Gastroesophageal sphincter (tissue), 4 donors: ENCODE results near the gene GPC3. TPM values are rescaled to one million over a fixed set of nuclear protein-coding genes. Genes with fewer than 3 reads are reported as not detected.

Experiments
- ATAC-seq: fragments of 150-250 bp; one replicate; pipeline ENCODE4 v1.9.1; 2016; ENCODE audit warnings: mild to moderate bottlenecking, moderate library complexity
- H3K27ac ChIP-seq, 4 donors: fragments of 200-600 bp; sonication (generic) in 3 of 4; 1 replicate in 3 of 4; 2 replicates in 1 of 4; pipeline ENCODE4 v1.5.1; 2016 to 2019
- H3K27me3 ChIP-seq: fragments of 200-600 bp; sonication (generic); one replicate; pipeline ENCODE4 v1.5.1; 2019
- H3K36me3 ChIP-seq, 2 donors: fragments of 200-600 bp; sonication (generic); one replicate each; pipeline ENCODE4 v1.5.1; 2019; ENCODE audit warnings: control low read depth in 1 of 2
- H3K4me1 ChIP-seq, 3 donors: fragments of 200-600 bp; sonication (generic); 1 replicate in 2 of 3; 2 replicates in 1 of 3; pipeline ENCODE4 v1.5.1; 2016 to 2019; ENCODE audit warnings: control low read depth in 2 of 3
- H3K4me3 ChIP-seq, 2 donors: fragments of 200-600 bp; sonication (generic); one replicate each; pipeline ENCODE4 v1.5.1; 2019; ENCODE audit warnings: mild to moderate bottlenecking in 1 of 2, moderate library complexity in 1 of 2
- H3K9me3 ChIP-seq, 3 donors: fragments of 200-600 bp; sonication (generic); one replicate each; pipeline ENCODE4 v1.5.1; 2017 to 2019; ENCODE audit warnings: control low read depth in 2 of 3
- EP300 ChIP-seq: sonication (generic); formaldehyde crosslinking; IDR thresholded peaks from one replicate; pipeline ENCODE4 v1.6.1; 2017; ENCODE audit warnings: antibody characterized with exemption, mild to moderate bottlenecking
- POLR2A ChIP-seq, 2 donors: fragments of 450-650 bp; IDR thresholded peaks; one replicate each; pipeline ENCODE4 v1.6.1; 2017; ENCODE audit warnings: antibody characterized with exemption in 2 of 2, mild to moderate bottlenecking in 2 of 2, moderate library complexity in 1 of 2
- POLR2AphosphoS5 ChIP-seq: sonication (generic); formaldehyde crosslinking; IDR thresholded peaks from one replicate; pipeline ENCODE4 v1.6.1; 2017; ENCODE audit warnings: antibody characterized with exemption
- WGBS, 2 donors: methylation state at CpG; one replicate each; pipeline ENCODE4 v1.1.5; 2018; ENCODE audit warnings: low coverage in 1 of 2; 5-methylcytosine and 5-hydroxymethylcytosine counted together
- total RNA-seq, 4 donors: library from RNA; depleted of rRNA; stranded (reverse); fragments of >200 nt; gene quantifications; one replicate each; pipeline ENCODE4 v1.1.0, GENCODE V29; 2016
- TF ChIP-seq, protein P1 (sequence below), 4 experiments: fragments of 200-600 bp in 2 of 4; fragments of 450-650 bp in 2 of 4; sonication (generic) in 1 of 4; IDR thresholded peaks; one replicate each; pipeline ENCODE4 v1.5.1; 2017 to 2019; ENCODE audit warnings: antibody characterized with exemption in 4 of 4, mild to moderate bottlenecking in 2 of 4, moderate library complexity in 2 of 4

The GPC3 gene
- total RNA-seq, 4 donors from 2014 or later: 5.8 to 19.7 (median 14.9) TPM

DNA sequence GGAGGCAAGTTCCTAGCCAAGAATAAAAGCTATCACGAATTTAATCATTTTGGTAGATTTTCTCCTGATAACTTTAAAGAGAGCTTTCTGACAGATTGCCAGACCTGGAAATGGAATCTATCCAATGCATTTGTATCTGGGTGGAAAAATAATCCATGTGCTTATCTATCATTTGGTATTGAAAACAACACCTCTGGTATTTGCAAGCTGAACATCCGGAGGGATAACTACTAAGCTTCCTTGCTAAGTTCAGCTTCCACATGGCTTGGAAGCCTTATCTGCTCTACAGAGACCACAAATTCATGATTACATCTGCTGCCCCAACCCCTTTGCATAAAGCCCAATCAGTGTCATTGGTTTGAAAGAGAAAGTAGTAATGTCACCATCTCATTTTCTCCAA is 230.7 kb downstream of the GPC3 start:
- Histone ChIP-seq H3K9me3 (no peaks in the 10 kb centered on the region), H3K27me3 (no peaks in the 10 kb centered on the region), H3K4me3 (no peak overlapping the region), H3K4me1 (no peaks in the 10 kb centered on the region), H3K36me3 (no peaks in the 10 kb centered on the region), H3K27ac (no peak overlapping the region)
- 75 to 76% methylated on average over 2 of the region's 2 CpGs for WGBS, 2 donors
- no peak for ATAC-seq
- TF ChIP-seq EP300: no peak
- TF ChIP-seq, protein P1, sequence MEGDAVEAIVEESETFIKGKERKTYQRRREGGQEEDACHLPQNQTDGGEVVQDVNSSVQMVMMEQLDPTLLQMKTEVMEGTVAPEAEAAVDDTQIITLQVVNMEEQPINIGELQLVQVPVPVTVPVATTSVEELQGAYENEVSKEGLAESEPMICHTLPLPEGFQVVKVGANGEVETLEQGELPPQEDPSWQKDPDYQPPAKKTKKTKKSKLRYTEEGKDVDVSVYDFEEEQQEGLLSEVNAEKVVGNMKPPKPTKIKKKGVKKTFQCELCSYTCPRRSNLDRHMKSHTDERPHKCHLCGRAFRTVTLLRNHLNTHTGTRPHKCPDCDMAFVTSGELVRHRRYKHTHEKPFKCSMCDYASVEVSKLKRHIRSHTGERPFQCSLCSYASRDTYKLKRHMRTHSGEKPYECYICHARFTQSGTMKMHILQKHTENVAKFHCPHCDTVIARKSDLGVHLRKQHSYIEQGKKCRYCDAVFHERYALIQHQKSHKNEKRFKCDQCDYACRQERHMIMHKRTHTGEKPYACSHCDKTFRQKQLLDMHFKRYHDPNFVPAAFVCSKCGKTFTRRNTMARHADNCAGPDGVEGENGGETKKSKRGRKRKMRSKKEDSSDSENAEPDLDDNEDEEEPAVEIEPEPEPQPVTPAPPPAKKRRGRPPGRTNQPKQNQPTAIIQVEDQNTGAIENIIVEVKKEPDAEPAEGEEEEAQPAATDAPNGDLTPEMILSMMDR (IDR thresholded peaks at IDR 0.05): no peak
- no peak for TF ChIP-seq POLR2A (IDR thresholded peaks at IDR 0.05)
- TF ChIP-seq POLR2AphosphoS5: no peak

DNA sequence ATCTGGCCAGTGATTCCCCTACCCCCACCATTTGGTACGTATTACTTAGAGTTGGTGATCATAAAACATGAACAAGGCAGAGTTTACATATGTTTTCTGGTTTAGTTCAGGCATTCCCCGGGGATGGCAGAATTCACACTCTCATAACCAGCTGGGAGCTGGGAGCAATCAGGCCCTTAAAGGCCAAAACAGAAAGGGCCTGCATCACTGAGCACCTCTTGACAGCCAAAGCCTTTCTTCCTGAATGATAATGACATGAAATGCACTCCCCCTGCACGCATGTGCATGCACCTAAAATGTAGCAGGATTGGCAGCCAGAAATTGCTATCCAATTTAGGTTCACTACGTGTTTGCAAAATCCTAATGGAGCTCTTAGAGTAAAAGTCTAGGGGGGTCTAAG is 235.4 kb downstream of the GPC3 start:
- TF ChIP-seq POLR2AphosphoS5 (no peak), POLR2A (IDR thresholded peaks at IDR 0.05) (no peak), EP300 (no peak)
- TF ChIP-seq, protein P1 (IDR thresholded peaks at IDR 0.05): no peak
- no peak overlapping the region for H3K27ac ChIP-seq
- no peak overlapping the region for H3K4me3 ChIP-seq
- ATAC-seq: no peak
- no peaks in the 10 kb centered on the region for H3K4me1 ChIP-seq
- no CpG with 5 or more reads among the region's 4 CpGs for WGBS, 2 donors
- no peaks in the 10 kb centered on the region for H3K27me3 ChIP-seq
- no peaks in the 10 kb centered on the region for H3K36me3 ChIP-seq
- H3K9me3 ChIP-seq: no peaks in the 10 kb centered on the region

DNA sequence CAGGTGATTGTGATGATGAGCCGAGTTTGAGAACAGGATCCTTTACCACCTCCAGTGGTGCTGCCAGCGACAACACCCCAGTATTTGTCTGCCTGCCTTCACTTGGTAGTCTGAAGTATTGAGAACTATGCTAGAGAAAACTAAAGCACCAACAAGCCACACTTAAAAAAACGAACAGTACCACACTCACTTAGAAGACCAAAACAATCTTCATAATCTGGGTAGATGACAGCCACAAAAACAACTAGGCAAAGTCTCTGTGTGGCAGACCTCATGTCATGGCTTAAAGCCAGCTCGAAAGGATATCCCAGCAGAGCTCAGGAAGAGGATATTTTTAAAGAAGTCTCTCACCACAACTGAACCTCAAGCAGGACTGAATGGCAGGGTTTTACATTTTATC is 236.0 kb downstream of the GPC3 start:
- Histone ChIP-seq H3K36me3 (no peaks in the 10 kb centered on the region), H3K27me3 (no peaks in the 10 kb centered on the region), H3K27ac (no peak overlapping the region), H3K4me3 (no peak overlapping the region), H3K4me1 (no peaks in the 10 kb centered on the region), H3K9me3 (no peaks in the 10 kb centered on the region)
- no peak for ATAC-seq
- WGBS, 2 donors: 58% methylated on average over 4 of the region's 4 CpGs; no CpG with 5 or more reads in 1 of the 2 donors
- no peak for TF ChIP-seq EP300
- TF ChIP-seq, protein P1 (IDR thresholded peaks at IDR 0.05): no peak
- no peak for TF ChIP-seq POLR2AphosphoS5
- TF ChIP-seq POLR2A (IDR thresholded peaks at IDR 0.05): no peak

DNA sequence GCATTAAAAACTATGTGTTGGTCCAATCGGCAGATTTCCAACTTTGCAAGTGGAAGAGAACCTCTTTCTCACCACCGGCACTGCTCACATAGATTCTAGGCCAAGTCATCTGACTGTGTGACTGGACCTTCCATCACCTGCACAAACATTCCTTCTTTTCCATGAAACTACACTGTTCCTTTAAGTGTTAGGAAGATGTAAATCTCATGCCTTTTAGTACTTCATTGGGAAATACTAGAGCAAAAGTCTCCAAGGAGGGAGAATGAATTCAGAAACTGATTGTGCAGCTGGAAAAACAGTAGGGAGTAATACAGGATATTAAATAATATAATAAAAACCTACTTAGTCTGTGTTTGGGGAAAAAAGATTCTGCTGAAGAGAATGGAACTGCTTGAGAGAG is 238.2 kb downstream of the GPC3 start:
- H3K27ac ChIP-seq: no peak overlapping the region
- no peak for ATAC-seq
- no peak for TF ChIP-seq POLR2AphosphoS5
- no peak for TF ChIP-seq EP300
- TF ChIP-seq, protein P1 (IDR thresholded peaks at IDR 0.05): no peak
- TF ChIP-seq POLR2A (IDR thresholded peaks at IDR 0.05): no peak
- 57% methylated on average over 1 of the region's 2 CpGs; no CpG with 5 or more reads in 1 of the 2 donors for WGBS, 2 donors
- no peaks in the 10 kb centered on the region for H3K27me3 ChIP-seq
- H3K36me3 ChIP-seq: no peaks in the 10 kb centered on the region
- H3K4me1 ChIP-seq: no peaks in the 10 kb centered on the region
- H3K4me3 ChIP-seq: no peak overlapping the region
- H3K9me3 ChIP-seq: no peaks in the 10 kb centered on the region

DNA sequence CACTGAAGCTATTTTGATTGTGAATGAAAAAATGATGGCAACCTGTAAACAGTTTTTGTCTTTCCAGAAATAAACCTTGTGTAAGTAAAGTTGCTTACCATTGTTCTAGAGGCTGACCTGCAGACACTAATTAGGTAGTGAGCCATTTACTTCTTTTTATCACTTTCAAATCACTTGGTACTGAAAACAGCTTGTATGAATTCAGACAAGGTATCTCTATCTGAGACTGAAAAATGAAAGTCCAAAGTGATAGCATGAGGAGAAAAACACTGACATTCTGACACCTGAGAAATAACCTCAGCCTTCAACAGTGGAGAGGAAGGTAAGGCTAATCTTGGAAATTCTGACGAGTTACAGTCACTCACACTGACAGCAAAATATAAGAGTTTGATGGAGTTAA is 238.8 kb downstream of the GPC3 start:
- Histone ChIP-seq H3K27ac (no peak overlapping the region), H3K36me3 (no peaks in the 10 kb centered on the region), H3K4me3 (no peak overlapping the region), H3K4me1 (no peaks in the 10 kb centered on the region), H3K9me3 (no peaks in the 10 kb centered on the region), H3K27me3 (no peaks in the 10 kb centered on the region)
- WGBS, 2 donors: 13 to 33% methylated on average over 1 of the region's 1 CpG
- no peak for ATAC-seq
- TF ChIP-seq POLR2A (IDR thresholded peaks at IDR 0.05) (no peak), POLR2AphosphoS5 (no peak), EP300 (no peak)
- TF ChIP-seq, protein P1 (IDR thresholded peaks at IDR 0.05): no peak
